DOHH2 (cell line): ENCODE results near the gene UAP1L1.

Experiments
- H3F3A ChIP-seq: fragments of 200-600 bp; sonication (generic), shearing (Covaris generic); 2 replicates; pipeline ENCODE4 v1.6.0; 2016; ENCODE audit warnings: antibody characterized with exemption, mild to moderate bottlenecking; ENCODE audit not compliant: control insufficient read depth, insufficient read depth
- H3K27ac ChIP-seq: fragments of 200-600 bp; sonication (generic); 2 replicates; pipeline ENCODE4 v1.5.1; 2014; ENCODE audit warnings: low read depth, mild to moderate bottlenecking, low read length, moderate library complexity
- H3K27me3 ChIP-seq: fragments of 200-600 bp; sonication (generic); 2 replicates; pipeline ENCODE4 v1.6.1; 2014; ENCODE audit warnings: mild to moderate bottlenecking, low read length, mixed read lengths; ENCODE audit not compliant: control insufficient read depth
- H3K36me3 ChIP-seq: fragments of 200-600 bp; sonication (generic); 2 replicates; pipeline ENCODE4 v1.6.1; 2014; ENCODE audit warnings: mild to moderate bottlenecking, low read length, moderate library complexity, mixed read lengths; ENCODE audit not compliant: control insufficient read depth
- H3K4me1 ChIP-seq: fragments of 200-600 bp; sonication (generic); 2 replicates; pipeline ENCODE4 v1.6.1; 2014; ENCODE audit warnings: mild to moderate bottlenecking, low read length, mixed read lengths; ENCODE audit not compliant: control insufficient read depth
- H3K4me2 ChIP-seq: fragments of 200-600 bp; sonication (generic); 2 replicates; pipeline ENCODE4 v1.6.0; 2014; ENCODE audit warnings: mild to moderate bottlenecking, low read length, moderate library complexity
- H3K4me3 ChIP-seq: fragments of 200-600 bp; sonication (generic); 2 replicates; pipeline ENCODE4 v1.5.1; 2014; ENCODE audit warnings: mild to moderate bottlenecking, low read length, mixed read lengths
- H3K79me2 ChIP-seq: fragments of 200-600 bp; sonication (generic); 2 replicates; pipeline ENCODE4 v1.6.1; 2014; ENCODE audit warnings: mild to moderate bottlenecking, low read length, mixed read lengths; ENCODE audit not compliant: control insufficient read depth
- H3K9me2 ChIP-seq: fragments of 200-600 bp; sonication (generic); replicated peaks from 2 replicates; pipeline ENCODE4 v1.6.1; 2014; ENCODE audit warnings: mild to moderate bottlenecking, low read length, mixed read lengths; ENCODE audit not compliant: control insufficient read depth
- H3K9me3 ChIP-seq: fragments of 200-600 bp; sonication (generic); 2 replicates; pipeline ENCODE4 v1.6.1; 2014; ENCODE audit warnings: antibody characterized with exemption, low read length, mixed read lengths; ENCODE audit not compliant: control insufficient read depth, insufficient read depth
- H4K20me1 ChIP-seq: fragments of 200-600 bp; sonication (generic); 2 replicates; pipeline ENCODE4 v1.6.0; 2014; ENCODE audit warnings: low read depth, mild to moderate bottlenecking, antibody characterized with exemption, low read length, moderate library complexity; ENCODE audit not compliant: control insufficient read depth, insufficient read depth
- CTCF ChIP-seq: fragments of 200-600 bp; sonication (generic); IDR thresholded peaks from one replicate; pipeline ENCODE4 v1.5.1; 2014; ENCODE audit warnings: antibody characterized with exemption, mild to moderate bottlenecking, low read depth, low read length; ENCODE audit not compliant: poor library complexity, severe bottlenecking
- EZH2phosphoT487 ChIP-seq: fragments of 200-600 bp; sonication (generic); IDR thresholded peaks from 2 replicates; pipeline ENCODE4 v1.6.1; 2017; ENCODE audit warnings: borderline replicate concordance, mild to moderate bottlenecking, antibody characterized with exemption, low read length, moderate library complexity, mixed read lengths

Gene UAP1L1

DNA sequence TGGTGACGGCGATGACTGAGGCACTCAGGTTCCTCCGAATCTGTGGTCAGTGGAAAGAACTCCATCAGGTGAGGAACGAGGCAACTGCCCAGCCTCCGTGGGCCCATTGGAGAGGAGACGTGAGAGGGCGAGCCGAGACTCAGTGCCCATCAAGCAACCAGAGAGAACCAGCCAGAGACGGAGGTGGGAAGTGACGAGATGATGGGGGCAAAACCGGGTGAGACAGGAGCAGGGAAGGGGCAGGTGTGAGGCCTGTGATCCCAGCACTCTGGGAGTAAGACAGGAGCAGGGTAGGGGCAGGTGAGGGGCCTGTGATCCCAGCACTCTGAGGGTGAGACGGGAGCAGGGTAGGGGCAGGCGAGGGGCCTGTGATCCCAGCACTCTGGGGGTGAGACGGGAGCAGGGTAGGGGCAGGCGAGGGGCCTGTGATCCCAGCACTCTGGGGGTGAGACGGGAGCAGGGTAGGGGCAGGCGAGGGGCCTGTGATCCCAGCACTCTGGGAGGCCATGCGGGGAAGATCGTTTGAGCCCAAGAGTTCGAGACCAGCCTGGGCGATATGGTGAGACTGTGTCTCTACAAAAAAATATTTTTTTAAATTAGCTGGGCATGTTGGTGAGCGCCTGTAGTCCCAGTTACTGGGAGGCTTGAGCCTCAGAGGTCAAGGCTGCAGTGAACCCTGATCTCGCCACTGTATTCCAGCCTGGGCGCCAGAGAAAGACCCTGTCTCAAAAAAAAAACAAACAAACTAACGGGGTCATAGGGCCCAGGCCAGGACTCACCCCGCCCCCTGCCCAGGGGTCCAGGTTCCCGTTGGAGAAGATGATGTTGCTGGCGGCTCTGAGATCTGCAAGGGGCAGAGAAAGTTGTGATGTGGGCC lies 33.8 kb downstream of the UAP1L1 start:
- no peak overlapping the region for H3K27ac ChIP-seq
- H4K20me1 ChIP-seq: no peaks in the 10 kb centered on the region
- H3K27me3 ChIP-seq: no peaks in the 10 kb centered on the region
- no peaks in the 10 kb centered on the region for H3K9me2 ChIP-seq
- H3K4me2 ChIP-seq: no peak overlapping the region
- H3F3A ChIP-seq: no peaks in the 10 kb centered on the region
- H3K36me3 ChIP-seq: peaks cover 68% of the 10 kb centered on the region
- no peak overlapping the region for H3K4me3 ChIP-seq
- H3K4me1 ChIP-seq: peaks cover 21% of the 10 kb centered on the region
- H3K9me3 ChIP-seq: no peaks in the 10 kb centered on the region
- H3K79me2 ChIP-seq: peaks cover 26% of the 10 kb centered on the region
- TF ChIP-seq EZH2phosphoT487 (no peak), CTCF (no peak)

DNA sequence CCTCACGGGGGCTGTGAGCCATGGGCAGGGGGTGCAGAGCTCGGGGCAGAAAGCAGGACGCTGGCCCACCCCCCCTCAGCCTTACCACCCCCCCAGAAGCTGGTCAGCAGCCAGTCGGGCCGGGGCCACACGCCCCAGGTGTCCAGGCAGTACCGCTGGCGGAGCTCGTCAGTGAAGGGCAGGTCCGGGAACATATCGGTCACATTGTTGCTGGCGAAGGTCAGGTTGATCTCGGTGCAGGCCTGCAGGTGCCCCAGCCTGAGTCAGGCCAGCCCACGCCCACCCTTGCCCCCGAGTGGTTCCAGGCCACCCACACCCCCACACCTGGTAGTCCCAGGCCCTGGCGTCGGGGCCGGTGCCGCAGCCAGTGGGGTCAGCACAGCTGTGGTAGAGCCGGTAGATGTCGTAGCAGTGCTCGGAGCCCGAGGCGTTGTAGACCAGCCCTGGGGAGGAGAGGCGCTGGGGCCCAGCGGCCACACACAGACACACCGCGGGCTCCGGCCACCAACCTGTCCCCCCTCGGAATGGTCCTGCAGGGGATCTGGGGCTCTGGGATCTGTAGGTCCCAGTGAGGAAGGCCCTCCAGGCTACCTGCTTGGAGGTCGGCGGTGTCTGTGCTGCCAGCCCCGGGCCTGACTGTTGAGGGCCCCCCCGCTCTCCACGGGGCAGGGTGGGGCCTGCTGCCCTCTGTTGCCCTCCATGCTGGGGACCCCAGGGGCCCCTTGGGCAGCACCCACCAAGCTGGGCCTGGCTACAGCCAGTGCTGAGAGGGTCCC lies 34.7 kb downstream of the UAP1L1 start:
- Histone ChIP-seq H3K27ac (no peak overlapping the region), H3K9me2 (no peaks in the 10 kb centered on the region), H3F3A (no peaks in the 10 kb centered on the region; the same call in 1 of the 2 replicates), H3K9me3 (no peaks in the 10 kb centered on the region), H3K4me3 (no peak overlapping the region), H3K27me3 (no peaks in the 10 kb centered on the region), H3K4me2 (no peak overlapping the region), H3K79me2 (peaks cover 26% of the 10 kb centered on the region), H3K4me1 (peaks cover 21% of the 10 kb centered on the region), H4K20me1 (no peaks in the 10 kb centered on the region), H3K36me3 (peaks cover 61% of the 10 kb centered on the region)
- TF ChIP-seq EZH2phosphoT487 (no peak), CTCF (no peak)

GRCh38 chr9:137112564-137113384 lies 35.5 kb downstream of the UAP1L1 start:
- Histone ChIP-seq H3K36me3 (peaks cover 54% of the 10 kb centered on the region), H3F3A (no peaks in the 10 kb centered on the region; the same call in 1 of the 2 replicates), H3K9me2 (no peaks in the 10 kb centered on the region), H3K4me1 (peaks cover 23% of the 10 kb centered on the region), H3K27ac (no peak overlapping the region), H3K4me3 (peak overlapping the region; percentile 64), H3K4me2 (peak overlapping the region; percentile 65), H3K27me3 (no peaks in the 10 kb centered on the region), H4K20me1 (no peaks in the 10 kb centered on the region), H3K79me2 (peaks cover 26% of the 10 kb centered on the region), H3K9me3 (no peaks in the 10 kb centered on the region)
- TF ChIP-seq EZH2phosphoT487: no peak
- no peak for TF ChIP-seq CTCF
